ENCODE measurements around the gene SLC51A.

GRCh38 chr3:196280689-196281440 is 64.5 kb downstream of the SLC51A start:
- TF ChIP-seq EZH2 (IDR thresholded peaks at IDR 0.05; ENCODE audit: low read length, missing control alignments), result no peak
- TF ChIP-seq, protein P1, sequence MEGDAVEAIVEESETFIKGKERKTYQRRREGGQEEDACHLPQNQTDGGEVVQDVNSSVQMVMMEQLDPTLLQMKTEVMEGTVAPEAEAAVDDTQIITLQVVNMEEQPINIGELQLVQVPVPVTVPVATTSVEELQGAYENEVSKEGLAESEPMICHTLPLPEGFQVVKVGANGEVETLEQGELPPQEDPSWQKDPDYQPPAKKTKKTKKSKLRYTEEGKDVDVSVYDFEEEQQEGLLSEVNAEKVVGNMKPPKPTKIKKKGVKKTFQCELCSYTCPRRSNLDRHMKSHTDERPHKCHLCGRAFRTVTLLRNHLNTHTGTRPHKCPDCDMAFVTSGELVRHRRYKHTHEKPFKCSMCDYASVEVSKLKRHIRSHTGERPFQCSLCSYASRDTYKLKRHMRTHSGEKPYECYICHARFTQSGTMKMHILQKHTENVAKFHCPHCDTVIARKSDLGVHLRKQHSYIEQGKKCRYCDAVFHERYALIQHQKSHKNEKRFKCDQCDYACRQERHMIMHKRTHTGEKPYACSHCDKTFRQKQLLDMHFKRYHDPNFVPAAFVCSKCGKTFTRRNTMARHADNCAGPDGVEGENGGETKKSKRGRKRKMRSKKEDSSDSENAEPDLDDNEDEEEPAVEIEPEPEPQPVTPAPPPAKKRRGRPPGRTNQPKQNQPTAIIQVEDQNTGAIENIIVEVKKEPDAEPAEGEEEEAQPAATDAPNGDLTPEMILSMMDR (conservative IDR thresholded peaks at IDR 0.05 in 1 of 2, IDR thresholded peaks at IDR 0.05 in 1 of 2; ENCODE audit: low read depth in 1 of 2, low read length in 2 of 2), result no peak
